GM12864 (cell line): Measurements from ENCODE around the gene CLCN1.

Source experiments
- DNase-seq: peaks from one replicate; pipeline ENCODE4 v3.0.0-alpha.2; 2011; ENCODE audit warnings: low read depth
- H3K4me3 ChIP-seq: 2 replicates; pipeline ENCODE4 v1.5.1; 2011; ENCODE audit warnings: mild to moderate bottlenecking, low read depth, low read length, control low read depth
- CTCF ChIP-seq: IDR thresholded peaks from 2 replicates; pipeline ENCODE4 v1.5.1; 2011; ENCODE audit warnings: low read depth, mild to moderate bottlenecking, moderate library complexity, low read length, control low read depth, inconsistent platforms; ENCODE audit errors: missing control alignments

The CLCN1 gene

GRCh38 chr7:143396625-143397556, 81.0 kb downstream of the CLCN1 start:
- TF ChIP-seq CTCF: no peak
- H3K4me3 ChIP-seq: no peak overlapping the region
- no peak for DNase-seq

GRCh38 chr7:143397710-143398530, 82.0 kb downstream of the CLCN1 start:
- no peak for DNase-seq
- H3K4me3 ChIP-seq: no peak overlapping the region
- TF ChIP-seq CTCF: no peak

- no peak for DNase-seq
- TF ChIP-seq CTCF: no peak
- H3K4me3 ChIP-seq: no peak overlapping the region
Observed at GRCh38 chr7:143398616-143399015, 82.7 kb downstream of the CLCN1 start.

- no peak overlapping the region for H3K4me3 ChIP-seq
- TF ChIP-seq CTCF: no peak
- DNase-seq: no peak
Observed at GRCh38 chr7:143399151-143399550, 83.2 kb downstream of the CLCN1 start.

- TF ChIP-seq CTCF: no peak
- no peak for DNase-seq
- H3K4me3 ChIP-seq: no peak overlapping the region
Observed at GRCh38 chr7:143399642-143400041, 83.7 kb downstream of the CLCN1 start.

GRCh38 chr7:143401265-143401664, 85.4 kb downstream of the CLCN1 start:
- no peak overlapping the region for H3K4me3 ChIP-seq
- TF ChIP-seq CTCF: no peak
- no peak for DNase-seq
